HG03025 (cell line): Measurements from ENCODE around the gene FRAS1.
"Not testable (repeated sequence)": the region's sequence is repeated elsewhere in the genome, so short reads cannot be mapped to it uniquely, and the experiment has no call there.

Experiments
- ATAC-seq: cut with Tn5 transposase; IDR thresholded peaks from one replicate; pipeline ENCODE4 v1.9.1; 2021; ENCODE audit warnings: mild to moderate bottlenecking, moderate library complexity; ENCODE audit not compliant: unreplicated experiment, low FRiP score

Gene FRAS1

GRCh38 chr4:78477276-78477675 lies 420.2 kb downstream of the FRAS1 start:
- no peak for ATAC-seq

- no peak for ATAC-seq
These were observed 421.4 kb downstream of the FRAS1 start for GRCh38 chr4:78478523-78478922.

GRCh38 chr4:78480286-78480685 lies 423.2 kb downstream of the FRAS1 start:
- no peak for ATAC-seq

- no peak for ATAC-seq
These were observed 424.1 kb downstream of the FRAS1 start for GRCh38 chr4:78481180-78481579.

GRCh38 chr4:78482281-78482680 lies 425.2 kb downstream of the FRAS1 start:
- ATAC-seq = no peak

- ATAC-seq = no peak
These were observed 426.7 kb downstream of the FRAS1 start for GRCh38 chr4:78483811-78484210.

GRCh38 chr4:78484574-78484973 lies 427.5 kb downstream of the FRAS1 start:
- ATAC-seq = no peak

GRCh38 chr4:78493731-78494130 lies 436.6 kb downstream of the FRAS1 start:
- ATAC-seq = no peak

GRCh38 chr4:78496021-78496643 lies 439.0 kb downstream of the FRAS1 start:
- no peak for ATAC-seq

- ATAC-seq = not testable (repeated sequence)
These were observed 449.1 kb downstream of the FRAS1 start for GRCh38 chr4:78506260-78506659.

GRCh38 chr4:78509043-78509442 lies 451.9 kb downstream of the FRAS1 start:
- ATAC-seq = no peak

GRCh38 chr4:78510108-78510507 lies 453.0 kb downstream of the FRAS1 start:
- no peak for ATAC-seq

- ATAC-seq = no peak
These were observed 453.6 kb downstream of the FRAS1 start for GRCh38 chr4:78510681-78511080.

- ATAC-seq = no peak
These were observed 455.3 kb downstream of the FRAS1 start for GRCh38 chr4:78512357-78512920.

- no peak for ATAC-seq
These were observed 456.4 kb downstream of the FRAS1 start for GRCh38 chr4:78513411-78513975.

GRCh38 chr4:78517050-78517652 lies 460.0 kb downstream of the FRAS1 start:
- ATAC-seq = no peak

GRCh38 chr4:78518561-78518960 lies 461.4 kb downstream of the FRAS1 start:
- ATAC-seq = no peak

- ATAC-seq = no peak
These were observed 462.8 kb downstream of the FRAS1 start for GRCh38 chr4:78519962-78520361.

- ATAC-seq = no peak
These were observed 463.7 kb downstream of the FRAS1 start for GRCh38 chr4:78520808-78521226.

GRCh38 chr4:78524009-78524408 lies 466.9 kb downstream of the FRAS1 start:
- no peak for ATAC-seq

- no peak for ATAC-seq
These were observed 468.4 kb downstream of the FRAS1 start for GRCh38 chr4:78525559-78525958.

- ATAC-seq = no peak
These were observed 470.0 kb downstream of the FRAS1 start for GRCh38 chr4:78527103-78527502.
